Liver (tissue), 3 donors: ENCODE measurements around the gene DMWD.

ENCODE experiments used
- GABPA ChIP-seq, 2 donors: IDR thresholded peaks in 1 of 2; conservative IDR thresholded peaks in 1 of 2; 2 replicates each; pipeline ENCODE4 v1.6.1; 2016; ENCODE audit warnings: antibody characterized with exemption in 2 of 2, mild to moderate bottlenecking in 1 of 2, moderate library complexity in 1 of 2
- JUND ChIP-seq, 2 donors: IDR thresholded peaks; 2 replicates each; pipeline ENCODE4 v1.6.1; 2016; ENCODE audit warnings: antibody characterized with exemption in 2 of 2
- SP1 ChIP-seq: IDR thresholded peaks from 2 replicates; pipeline ENCODE4 v1.6.1; 2018; ENCODE audit warnings: antibody characterized with exemption, mild to moderate bottlenecking
- TF ChIP-seq, protein P1 (sequence below): fragments of 150-350 bp; IDR thresholded peaks from 2 replicates; pipeline ENCODE4 v1.5.1; 2017; ENCODE audit warnings: improper control_type of control experiment, low read depth, low read length; ENCODE audit not compliant: missing input control
- donor health status: healthy.
- donor health status: healthy.

DNA sequence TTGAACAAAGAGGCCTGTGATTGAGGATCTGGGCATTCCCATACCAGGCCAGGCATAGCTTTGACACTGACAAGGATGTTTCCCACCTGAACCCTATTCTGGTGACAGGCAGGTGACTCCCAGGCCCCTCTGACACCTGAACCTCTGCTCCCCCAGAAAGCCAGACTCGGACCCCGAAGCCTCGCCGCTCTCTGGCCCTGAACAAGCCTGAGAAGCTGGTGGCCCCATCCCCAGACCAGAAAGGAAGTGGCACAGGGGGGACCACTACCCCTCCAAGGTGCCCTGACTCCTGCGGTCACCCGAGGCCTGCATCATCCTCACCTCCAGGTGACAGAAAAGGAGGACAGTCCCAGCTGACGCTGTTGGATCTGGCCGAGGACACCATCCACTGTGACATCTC is 38.3 kb downstream of the DMWD start:
- TF ChIP-seq, protein P1, sequence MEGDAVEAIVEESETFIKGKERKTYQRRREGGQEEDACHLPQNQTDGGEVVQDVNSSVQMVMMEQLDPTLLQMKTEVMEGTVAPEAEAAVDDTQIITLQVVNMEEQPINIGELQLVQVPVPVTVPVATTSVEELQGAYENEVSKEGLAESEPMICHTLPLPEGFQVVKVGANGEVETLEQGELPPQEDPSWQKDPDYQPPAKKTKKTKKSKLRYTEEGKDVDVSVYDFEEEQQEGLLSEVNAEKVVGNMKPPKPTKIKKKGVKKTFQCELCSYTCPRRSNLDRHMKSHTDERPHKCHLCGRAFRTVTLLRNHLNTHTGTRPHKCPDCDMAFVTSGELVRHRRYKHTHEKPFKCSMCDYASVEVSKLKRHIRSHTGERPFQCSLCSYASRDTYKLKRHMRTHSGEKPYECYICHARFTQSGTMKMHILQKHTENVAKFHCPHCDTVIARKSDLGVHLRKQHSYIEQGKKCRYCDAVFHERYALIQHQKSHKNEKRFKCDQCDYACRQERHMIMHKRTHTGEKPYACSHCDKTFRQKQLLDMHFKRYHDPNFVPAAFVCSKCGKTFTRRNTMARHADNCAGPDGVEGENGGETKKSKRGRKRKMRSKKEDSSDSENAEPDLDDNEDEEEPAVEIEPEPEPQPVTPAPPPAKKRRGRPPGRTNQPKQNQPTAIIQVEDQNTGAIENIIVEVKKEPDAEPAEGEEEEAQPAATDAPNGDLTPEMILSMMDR = no peak
- TF ChIP-seq GABPA (IDR thresholded peaks at IDR 0.05 in 1 of 2, conservative IDR thresholded peaks at IDR 0.05 in 1 of 2) = no peak
- TF ChIP-seq SP1 = no peak
- TF ChIP-seq JUND (IDR thresholded peaks at IDR 0.05) = no peak
